Right renal cortex interstitium (tissue), 3 donors: Measurements from ENCODE around the gene ZFPL1. TPM values are rescaled to one million over a fixed set of nuclear protein-coding genes. Genes with fewer than 3 reads are reported as not detected.
A peak's percentile ranks its signal among the peaks of the same experiment; 100 is the strongest.

Experiments used
- DNase-seq, 3 donors: peaks; one replicate each; pipeline ENCODE4 v3.0.0-alpha.2; 2013; ENCODE audit warnings: low read depth in 3 of 3, low spot score in 2 of 3
- polyA plus RNA-seq, 3 donors: library from polyadenylated mRNA; unstranded; fragments of 120-200 nt; gene quantifications; one replicate each; pipeline ENCODE4 v1.2.1, GENCODE V29; 2013; ENCODE audit not compliant: insufficient read length in 3 of 3

ZFPL1 gene
- 10 to 100 TPM; 25.2 to 28.2 (median 27.3) TPM for polyA plus RNA-seq

DNA sequence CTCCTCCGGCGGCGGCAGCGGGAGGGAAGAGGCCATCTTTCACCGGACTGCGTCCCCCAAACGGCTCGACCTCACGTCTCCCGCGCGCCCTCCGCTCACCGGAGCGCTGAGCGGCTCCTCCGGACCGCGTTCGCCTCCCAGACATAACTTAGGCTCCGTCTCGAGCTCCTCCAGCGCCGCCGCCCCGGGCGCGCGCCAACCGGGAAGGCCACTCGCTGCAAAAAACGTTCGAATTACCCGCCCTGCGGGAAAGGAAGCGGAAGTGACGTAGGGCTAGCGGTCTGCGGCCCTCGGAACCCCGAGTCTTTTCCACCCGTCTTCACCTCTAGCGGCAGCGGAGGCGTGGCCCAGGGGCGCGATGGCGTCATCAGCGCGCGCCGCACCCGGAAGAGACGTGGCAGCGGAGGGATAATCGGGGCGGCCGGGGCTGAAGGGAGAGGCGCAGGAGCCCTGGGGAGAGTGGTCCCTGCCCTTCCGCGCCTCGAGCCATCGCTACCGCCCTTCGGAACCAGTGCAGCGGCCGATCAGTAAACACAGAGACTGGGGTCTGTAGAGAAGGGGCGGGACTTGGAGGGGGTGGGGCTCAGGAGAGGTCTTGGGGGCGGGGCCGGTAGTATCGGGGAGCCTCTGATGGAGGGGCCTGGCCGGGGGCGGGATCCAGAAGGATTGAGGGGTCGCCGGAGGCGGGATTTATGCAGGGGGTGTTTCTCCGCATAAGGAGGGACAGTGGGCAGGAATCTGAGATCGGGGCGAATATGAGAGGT lies at the start of gene ZFPL1, which contains the start of gene CDCA5:
TSS of gene ZFPL1 (plus strand) at position 389 of the 764 bp plus-strand sequence. CDS start 477 bp downstream, outside the sequence.
TSS of gene CDCA5 (minus strand) at position 207 of the 764 bp plus-strand sequence. CDS start at position 145, 62 bp downstream.
- peak; percentile 80 to 89 (median 87) for DNase-seq

DNA sequence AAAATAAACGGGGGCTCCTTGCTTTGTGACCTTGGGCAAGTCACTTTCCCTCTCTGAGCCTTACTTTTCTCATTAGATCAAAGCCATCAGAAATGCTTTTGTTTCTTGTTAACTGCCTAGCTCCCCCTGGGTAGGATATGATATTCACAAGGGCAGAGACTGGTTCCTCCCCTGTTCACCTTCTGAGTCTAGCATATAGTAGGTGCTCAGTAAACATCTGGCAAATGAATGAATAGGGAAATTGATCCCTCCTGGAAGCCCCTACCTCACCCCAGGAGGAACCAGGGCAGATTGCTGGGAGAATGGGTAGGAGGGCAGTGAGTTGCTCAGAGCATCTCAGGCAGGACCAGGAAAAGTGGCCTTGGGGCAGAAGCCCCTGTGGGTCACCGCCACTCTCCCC lies 49.6 kb upstream of the ZFPL1 start:
- no peak for DNase-seq

DNA sequence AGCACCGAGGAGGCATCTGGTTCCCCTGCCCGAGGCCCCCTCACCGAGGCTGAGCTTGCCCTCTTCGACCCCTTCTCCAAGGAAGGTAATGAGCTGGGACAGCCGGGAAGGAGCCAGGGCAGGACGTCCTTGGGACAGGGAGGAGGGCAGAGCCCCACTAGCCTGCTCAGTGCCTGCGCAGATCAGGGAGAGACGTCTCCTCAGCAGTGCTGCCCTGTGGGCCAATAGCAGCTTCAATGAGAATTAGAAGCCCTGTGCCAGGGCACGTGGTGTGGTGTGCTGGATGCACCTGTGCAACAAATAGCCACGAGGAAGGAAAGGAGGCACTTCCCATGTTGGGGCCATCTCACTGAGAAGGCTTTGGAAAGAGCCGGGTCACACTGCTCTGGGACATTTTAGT lies 48.4 kb upstream of the ZFPL1 start:
- no peak for DNase-seq

DNA sequence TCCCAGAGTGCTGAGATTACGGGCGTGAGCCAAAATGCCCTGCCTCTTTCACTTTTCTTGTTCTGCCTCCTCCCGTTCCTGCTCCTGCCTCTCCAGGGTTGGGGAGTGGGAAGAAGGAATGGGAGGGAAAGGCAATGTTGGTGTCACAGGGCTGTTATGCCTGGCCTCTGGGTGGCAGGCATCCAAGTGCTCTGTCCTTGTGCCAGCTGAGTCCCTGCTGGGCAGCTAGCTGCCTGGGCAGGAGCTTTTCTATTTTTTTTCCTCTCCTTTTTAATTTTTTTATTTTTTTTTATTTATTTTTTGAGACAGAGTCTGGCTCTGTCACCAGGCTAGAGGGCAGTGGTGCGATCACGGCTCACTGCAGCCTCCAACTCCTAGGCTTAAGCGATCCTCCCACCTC lies 47.1 kb upstream of the ZFPL1 start:
- DNase-seq, result no peak

DNA sequence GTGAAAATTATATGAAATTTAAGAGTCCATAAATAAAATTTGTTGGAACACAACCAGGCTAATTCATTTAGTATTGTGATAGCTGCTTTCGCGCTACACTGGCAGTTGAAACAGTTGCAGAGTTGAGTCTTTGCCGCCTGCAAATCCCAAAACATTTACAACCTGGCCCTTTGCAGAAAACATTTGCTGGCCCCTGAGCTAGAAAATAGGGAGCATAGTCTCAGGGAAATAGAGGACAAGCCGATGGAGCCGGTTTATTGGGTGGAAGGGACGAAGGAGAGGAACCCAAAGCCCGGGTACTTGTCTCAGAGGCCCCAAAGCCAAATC lies 43.5 kb upstream of the ZFPL1 start:
- DNase-seq, result no peak

DNA sequence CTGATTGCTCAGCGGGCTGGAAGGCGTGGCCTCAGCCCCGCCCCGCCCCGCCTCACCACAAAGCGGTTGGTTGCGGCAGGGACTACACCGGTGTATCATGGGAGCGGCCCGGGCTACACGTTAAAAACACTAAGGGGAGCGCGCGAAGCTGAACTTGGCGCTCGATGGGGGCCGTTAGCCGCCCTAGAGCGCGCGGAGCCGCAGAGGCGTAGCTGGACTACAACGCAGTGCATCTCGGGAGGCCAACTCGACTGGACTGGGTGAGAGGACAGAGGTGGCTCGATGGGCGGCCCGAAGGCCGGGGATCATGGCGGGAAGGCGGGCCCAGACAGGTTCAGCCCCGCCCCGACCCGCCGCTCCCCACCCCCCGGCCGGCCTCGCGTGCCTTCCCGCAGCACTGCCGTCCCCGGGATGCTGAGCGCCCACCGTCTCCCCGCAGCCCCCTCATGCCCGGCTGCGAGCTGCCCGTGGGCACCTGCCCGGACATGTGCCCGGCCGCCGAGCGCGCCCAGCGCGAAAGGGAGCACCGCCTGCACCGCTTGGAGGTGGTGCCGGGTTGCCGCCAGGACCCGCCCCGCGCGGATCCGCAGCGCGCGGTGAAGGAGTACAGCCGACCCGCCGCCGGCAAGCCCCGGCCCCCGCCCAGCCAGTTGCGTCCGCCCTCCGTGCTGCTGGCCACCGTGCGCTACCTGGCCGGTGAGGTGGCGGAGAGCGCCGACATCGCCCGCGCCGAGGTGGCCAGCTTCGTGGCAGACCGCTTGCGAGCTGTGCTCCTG lies 43.0 kb upstream of the ZFPL1 start, which contains the start of gene SAC3D1:
TSS of gene SAC3D1 (plus strand) at position 364 of the 776 bp plus-strand sequence. CDS start at position 447, 83 bp downstream.
- DNase-seq, result peak; percentile 68 to 87 (median 80)

DNA sequence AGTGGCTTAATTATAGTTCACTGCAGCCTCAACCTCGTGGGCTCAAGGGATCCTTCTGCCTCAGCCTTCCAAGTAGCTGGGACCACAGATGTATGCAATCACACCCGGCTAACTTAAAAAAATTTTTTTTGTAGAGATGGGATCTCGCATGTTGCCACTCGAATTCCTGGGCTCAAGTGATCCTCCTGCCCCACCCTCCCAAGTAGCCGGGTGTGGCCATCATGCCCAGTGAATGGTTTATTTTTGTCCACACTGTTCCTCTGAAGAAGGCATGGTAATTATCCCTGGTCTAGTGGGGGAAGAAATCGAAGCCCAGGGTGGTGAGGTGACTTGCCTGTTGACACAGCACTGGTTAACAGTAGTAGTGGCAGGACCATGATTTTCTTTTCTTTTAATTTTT lies 41.1 kb upstream of the ZFPL1 start:
- no peak for DNase-seq

DNA sequence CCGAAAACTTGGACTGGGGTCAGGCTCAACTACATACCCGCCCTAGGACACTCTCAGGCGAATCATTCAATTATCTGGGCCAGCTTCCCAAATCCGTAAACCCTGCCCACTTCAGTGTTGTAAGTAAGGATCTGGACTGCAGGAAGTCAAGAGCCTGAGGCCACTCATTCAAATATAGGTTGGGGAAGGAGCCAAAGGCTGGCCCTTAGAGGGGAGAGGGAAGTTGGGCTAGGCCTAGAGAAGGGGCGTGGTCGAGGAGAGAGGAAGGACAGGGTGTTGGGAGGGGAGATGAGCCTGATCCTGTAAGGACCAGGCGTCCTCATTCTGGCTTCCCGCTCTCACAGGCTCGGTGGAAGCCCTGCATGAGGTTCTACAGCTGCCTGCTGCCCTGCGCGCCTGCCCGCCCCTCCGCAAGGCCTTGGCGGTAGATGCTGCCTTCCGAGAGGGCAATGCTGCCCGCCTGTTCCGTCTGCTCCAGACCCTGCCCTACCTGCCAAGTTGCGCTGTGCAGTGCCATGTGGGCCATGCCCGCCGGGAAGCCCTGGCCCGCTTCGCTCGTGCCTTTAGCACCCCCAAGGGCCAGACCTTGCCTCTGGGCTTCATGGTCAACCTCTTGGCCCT lies 40.0 kb upstream of the ZFPL1 start:
- DNase-seq, result no peak

DNA sequence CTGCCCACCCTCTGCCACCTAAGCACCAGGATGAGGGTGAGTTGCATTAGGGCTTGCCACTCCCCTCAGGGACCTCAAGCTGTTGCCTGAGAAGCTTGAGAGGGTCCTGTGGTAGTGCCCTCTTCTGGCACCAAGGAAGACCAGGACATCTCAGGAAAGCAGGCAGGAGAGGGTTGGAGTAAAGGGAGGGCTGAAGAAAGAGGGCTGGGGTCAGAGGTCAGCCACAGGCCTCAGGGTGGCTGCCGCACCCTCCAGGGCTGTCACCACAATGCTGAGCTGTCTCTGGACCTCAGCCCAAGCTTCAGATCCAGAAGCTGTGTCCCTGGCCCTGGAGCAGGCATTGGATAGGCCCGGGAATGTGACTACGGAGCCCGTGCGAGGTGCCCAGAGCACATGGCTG lies 39.0 kb upstream of the ZFPL1 start:
- no peak for DNase-seq

DNA sequence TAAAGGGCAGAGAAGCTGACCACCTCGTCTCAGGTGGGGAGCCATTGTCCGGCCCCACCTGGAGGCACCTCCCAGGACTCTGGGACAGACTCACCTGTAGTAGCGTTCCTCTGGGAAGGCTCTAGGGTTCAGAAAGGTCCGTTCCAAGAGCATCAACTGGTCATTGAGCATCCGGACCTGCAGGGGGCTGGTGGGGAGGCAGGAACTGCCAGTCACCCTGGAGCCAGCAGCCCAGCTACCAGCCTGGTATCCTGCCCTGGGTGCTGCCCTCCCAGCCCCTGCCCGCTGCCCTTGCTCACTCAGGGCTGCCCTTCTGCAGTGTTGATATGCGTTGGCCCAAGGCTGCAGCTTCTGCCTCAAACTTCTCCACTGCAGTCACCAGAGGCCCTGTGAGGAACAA lies 38.3 kb upstream of the ZFPL1 start:
- no peak for DNase-seq

DNA sequence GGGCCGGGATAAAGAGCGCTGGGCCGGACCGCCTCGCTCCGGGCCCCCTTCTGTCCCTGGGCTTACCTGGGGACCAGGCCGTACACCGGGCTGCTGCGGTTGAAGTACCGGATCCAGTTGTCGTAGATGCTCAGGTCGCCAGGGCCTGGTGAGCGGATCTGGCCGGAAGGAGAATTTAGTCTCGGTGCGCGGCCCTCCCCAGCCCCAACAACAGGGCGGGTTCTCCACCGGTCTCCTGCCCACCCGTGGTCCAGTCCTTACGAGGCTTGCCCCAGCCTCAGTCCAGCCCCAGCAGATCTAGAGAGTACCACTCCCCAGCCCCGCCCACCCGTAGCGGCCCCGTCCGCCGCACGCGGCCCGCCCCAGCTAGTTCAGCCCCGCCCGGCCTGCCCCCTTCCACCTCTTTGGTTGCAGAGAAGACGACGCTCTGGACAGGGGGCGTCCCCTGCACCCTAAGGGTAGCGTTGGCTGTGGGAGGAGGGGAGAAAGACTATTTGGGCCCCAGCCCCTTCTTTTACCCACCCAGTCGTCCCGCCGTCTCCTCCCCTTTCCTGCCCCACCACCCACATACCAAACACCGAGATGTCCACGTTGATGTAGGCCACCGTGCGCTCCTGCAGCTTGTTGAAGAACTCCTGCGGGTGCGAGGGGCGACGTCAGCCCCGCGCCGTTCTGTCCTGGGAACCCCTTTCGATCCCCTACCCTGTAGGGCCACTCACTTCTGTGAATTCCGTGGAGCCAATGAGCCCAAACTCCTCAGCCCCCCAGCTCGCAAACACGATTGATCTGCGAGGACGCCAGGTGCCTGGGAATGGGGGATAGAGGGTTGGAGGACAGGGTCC lies 36.2 kb upstream of the ZFPL1 start:
- DNase-seq, result no peak

DNA sequence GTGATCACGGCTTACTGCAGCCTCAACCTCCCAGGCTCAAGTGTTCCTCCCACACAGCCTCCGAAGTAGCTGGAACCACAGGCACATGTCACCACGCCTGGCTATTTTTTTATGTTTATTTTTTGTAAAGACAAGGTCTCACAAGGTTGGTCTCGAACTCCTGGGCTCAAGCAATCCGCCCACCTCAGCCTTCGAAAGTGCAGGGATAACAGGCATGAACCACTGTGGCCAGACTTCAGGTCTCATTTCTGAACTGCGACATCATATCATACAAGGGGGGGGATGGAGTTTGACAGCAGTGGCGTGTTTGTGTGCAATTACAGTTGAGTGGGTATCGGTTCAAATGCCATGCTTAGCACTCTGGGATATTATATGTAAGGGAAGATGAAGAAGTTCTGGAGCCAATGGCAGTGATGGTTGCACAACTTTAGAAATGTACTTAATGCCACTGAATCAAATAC lies 32.6 kb upstream of the ZFPL1 start:
- no peak for DNase-seq

DNA sequence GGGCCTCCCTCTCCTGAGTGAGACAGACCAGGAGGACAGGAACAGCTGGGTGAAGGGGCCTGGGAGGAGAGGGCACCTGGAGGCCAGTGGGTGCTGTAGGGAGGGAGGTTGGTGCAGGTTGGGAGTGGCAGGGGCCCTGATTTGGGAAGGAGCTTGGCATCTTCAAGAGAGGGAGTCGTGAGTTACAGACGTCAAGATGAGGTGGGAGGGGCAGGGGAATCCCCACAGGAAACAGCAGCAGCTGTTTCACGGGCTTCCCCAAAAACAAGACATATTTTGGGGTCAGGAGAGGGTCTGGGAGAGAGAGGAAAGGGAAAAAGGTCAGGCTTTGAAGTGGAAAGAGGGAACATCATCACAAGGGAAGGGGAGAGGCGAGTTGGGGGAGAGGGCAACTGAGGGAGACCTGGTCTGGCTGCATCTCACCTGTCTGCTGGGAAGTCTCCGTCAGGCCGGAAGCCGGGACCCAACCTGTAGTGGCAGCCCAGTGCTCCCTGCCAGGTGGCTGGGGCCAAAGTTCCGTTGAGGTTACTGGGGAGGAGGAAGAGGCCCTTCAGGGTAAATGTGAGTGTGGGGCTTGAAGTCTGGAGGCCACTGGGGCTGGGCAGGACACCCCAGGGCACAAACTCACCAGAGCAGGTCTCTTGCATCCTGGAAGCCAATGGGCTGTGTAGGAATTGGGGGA lies 30.1 kb upstream of the ZFPL1 start:
- DNase-seq, result no peak

DNA sequence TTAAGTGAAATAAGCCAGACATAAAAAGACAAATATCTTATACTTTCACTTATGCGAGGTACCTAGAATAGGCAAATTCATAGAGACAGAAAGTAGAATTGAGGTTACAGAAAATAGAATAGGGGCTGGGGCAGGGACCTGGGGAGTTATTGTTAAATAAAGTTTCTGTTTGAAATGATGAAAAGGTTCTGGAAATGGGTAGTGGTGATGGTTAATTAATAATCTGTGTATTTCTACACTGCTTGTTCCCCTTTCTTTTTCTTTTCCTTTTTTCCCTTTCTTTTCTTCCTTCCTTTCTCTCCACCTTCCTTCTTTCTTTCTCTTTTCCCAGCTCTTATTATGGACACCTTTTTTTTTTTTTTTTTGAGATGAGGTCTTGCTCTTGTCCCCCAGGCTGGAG lies 28.5 kb upstream of the ZFPL1 start:
- no peak for DNase-seq

DNA sequence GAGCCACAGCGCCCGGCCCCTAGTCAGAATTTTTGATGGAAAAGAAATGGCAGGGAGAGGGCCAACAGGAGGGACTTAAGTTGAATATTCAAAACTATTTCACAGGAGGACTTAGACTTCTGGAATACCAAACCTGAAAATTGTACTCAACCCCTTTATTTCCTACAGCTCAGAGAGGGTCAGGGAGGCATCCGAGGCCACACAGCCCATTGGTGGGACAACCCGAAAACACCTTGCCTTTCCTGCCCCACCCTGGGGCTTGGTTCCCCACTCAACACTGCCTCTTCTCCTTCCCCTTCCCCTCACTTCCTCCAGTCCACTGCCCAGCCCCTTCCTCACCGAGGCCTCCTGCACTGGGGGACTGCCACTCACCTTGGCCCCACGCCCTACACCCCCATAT lies 27.0 kb upstream of the ZFPL1 start:
- no peak for DNase-seq

DNA sequence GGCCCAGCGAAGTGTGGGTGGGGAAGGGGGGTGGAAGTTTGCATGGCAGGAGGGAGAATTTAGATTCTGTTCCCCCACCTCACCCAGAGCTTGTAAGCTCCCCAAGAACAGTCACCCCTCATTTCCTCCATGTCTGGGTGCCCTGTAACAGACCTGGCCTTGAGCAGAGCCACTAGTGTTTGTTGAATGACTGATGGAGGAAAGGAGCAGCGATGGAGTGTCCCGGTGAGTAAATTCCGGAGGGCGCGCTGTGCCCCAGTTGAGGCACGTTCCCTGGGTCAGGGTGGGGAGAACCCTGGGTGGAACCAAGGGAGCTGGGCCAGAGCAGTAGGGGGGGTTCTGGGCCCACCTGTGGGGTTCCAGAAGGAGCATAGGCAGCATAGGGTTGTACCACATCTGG lies 26.5 kb upstream of the ZFPL1 start:
- no peak for DNase-seq

DNA sequence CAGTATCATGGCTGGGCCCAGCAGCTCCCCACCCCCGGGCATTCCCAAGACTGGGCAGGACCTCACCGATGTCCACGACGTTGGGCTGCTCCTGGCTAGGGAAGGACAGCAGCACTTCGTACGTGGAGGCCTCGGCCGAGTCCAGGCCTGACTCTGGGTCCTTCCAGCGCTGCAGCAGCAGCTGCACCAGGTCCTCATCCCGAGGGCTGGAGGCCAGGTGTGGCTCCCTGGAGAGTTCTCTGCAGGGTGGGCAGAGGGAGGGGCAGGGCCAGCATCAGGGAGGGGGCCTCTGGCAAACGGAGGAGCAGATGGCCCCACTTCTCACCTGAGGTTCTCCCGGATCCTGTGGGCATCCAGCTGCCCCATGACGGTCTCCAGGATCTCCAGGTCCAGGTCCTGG lies 26.0 kb upstream of the ZFPL1 start:
- no peak for DNase-seq

DNA sequence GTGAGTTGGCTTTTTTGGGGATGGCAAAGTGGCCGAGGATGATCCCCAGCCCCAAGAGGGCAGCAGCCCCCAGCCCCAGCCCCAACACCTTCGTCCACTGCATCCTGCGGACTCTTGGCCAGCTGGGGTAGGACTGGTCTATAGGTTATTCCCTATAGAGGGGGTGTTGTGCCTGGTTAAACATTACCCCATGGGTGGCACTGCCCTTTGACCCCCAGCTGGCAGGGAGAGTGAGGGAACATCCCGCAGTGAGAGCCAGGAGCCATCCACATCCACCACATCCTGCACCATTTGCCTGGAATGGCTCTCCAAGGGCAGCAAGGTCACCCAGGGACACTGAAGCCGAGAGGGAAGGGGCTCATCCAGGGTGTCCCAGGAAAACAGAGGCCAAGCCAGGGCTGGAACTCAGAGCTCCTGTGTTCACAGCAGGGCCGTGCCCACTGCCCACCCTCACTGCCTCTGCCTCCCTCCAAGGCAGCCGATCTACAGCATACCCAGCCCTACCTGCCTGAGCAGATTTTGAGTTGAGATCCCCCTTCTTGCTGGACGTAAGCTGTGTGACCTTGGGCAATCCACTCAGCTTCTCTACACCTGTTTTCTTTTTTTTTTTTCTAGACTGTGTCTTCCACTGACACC lies 25.5 kb upstream of the ZFPL1 start, which contains the start of gene NAALADL1:
TSS of gene NAALADL1 (minus strand) at position 135 of the 636 bp plus-strand sequence. CDS start at position 103, 32 bp downstream.
- no peak for DNase-seq

DNA sequence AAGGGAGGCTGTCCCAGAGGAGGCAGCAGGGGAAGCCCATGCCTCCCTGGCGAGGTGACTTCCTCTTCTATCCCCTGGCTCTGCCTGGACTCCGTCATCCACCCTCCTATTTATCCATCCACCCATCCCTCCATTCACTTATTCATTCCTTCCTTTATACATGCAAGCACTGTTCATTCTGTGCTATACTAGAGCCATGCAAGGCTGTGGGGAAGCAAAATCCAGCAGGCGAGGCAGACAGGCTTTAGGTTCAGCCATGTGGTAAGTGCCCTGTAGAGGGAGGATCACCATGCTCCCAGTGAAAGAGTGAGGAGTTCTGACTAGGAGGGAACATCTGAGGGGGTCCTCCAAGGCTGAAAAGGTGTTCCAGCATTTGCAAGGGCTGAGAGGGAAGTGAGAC lies 24.5 kb upstream of the ZFPL1 start:
- DNase-seq, result no peak
